ENCODE results near the gene GRIK4.

Gene GRIK4

DNA sequence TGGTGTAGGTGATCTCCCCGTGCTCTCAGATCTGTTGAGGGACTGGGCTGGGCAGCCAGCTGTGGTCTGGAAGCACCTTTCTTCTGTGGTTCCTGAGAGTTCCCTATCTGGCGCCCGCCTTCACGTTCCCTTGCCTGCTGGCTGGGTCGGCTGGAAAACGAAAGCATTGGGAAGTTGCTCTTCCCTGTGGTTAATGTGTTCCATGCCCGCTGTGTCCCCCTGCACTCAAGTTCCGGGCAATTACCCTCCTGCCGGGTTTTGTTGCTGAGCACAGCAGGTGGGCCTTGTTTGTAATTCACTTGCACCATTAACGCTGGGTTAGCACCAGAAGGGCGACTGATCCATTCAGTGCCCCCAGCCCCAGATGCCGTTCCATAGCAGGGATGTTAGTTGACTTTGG is 134.1 kb downstream of the GRIK4 start:
- no peak for DNase-seq

DNA sequence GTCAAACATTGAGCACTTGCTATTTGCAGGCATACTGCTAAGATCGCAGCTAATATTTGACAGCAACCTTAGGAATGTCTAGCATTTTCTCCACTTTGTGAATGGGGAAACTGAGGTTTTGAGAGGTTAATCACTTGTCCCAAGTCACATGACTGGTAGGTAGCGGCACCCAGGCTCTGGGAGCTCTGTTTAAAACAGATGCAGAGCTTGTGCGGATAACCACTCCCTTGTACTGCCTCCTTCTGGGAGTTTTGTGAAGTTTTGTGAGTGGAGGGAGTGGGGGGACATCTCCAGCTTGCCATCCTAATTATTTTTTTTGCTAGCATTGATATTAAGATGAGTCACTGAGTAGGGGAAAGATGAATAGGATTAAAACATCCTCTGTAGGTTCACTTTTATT is 134.7 kb downstream of the GRIK4 start:
- DNase-seq, result no peak

DNA sequence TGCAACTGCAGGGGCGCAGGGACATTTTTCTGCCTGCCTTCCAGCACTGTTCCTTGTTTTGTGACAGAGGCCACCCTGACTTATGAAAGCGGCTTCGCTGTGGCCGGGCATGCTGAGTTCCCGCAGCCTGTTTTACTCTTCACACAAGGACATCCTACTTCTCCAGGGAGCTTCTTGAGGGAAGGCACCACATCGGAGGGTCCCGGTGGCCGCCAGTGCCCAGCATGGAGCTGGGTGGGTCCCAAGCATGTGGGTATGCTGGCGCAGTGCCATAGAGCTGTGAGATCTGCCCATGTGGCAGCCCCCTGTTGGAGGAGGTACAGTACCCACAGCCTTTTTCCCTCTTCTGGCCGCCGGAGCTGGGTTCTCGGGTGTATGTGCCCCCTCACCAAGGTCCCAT is 136.1 kb downstream of the GRIK4 start:
- DNase-seq, result no peak

DNA sequence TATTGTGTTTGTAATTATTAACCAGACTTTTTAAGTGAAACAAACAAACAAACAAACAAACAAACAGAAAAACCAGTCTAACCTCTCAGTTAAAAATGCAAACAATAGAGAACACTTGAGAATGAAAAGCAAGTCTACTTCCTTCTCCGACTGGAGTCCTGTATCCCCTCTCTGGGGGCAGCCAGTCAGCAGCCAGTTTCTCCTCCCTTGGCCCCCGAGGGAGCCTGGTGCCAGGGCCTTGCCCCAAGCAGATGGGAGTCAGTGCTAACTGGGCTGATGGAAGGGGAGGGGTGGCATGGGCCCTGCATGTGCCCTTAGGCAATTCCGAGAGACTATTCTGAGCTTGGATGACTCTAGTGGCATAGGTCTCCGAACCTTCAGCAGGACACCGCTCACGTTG is 137.2 kb downstream of the GRIK4 start:
- no peak for DNase-seq

DNA sequence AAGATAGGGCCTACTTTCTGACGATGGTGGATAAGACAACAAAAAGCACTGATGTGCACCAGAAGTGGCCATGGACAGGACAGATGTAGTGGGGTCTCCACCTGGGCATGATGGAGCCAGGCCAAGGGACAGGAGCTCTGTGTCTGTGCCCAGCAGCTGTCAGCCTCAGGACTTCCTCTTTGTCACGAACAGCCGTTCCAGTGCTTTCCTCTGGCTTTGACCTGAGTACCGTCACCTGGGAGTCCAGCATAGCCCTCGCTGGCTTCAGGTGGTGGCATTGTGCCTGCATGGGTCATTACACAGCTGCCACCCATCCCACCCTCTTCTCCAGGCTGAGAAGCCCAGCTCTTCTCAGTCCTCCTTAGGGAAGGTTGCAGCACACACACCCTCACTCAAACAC is 137.8 kb downstream of the GRIK4 start:
- DNase-seq, result no peak

DNA sequence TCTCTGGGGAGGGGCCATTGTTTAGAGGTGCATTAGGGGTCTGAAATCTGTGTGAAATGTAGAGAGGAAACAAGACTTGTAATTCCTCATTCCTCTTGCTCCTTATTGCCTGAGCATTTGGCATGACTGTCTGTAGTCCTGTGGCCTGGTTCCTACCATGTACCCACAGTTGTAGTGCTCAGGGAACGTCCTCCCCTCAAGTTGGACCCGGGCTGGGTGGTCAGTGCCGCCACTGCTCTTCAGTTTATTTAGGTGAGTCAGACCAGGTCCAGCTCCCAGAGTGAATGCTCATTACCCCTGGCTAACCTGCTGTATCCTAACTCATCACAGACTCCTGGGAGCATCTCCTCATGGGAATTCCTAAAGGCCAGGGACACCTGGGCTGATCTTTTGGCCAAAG is 139.8 kb downstream of the GRIK4 start:
- no peak for DNase-seq

DNA sequence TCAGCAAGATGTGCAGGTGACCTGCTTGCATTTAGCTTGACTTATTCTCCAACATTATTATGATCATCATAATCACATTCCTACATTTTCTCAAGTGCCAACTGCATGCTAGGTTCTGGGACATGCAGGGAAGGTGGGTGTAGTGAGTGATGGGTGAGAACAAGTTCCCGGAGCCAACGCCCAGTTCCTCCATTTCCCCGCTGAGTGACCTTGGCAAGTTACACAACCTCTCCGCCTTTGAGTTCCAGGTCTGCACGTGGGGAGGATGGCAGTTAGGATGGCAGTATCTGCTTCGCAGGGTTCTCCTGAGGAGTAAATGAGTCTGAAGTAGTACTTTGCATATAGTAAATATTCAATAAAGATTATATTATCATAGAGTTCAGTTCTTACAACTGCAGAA is 140.3 kb downstream of the GRIK4 start:
- no peak for DNase-seq

DNA sequence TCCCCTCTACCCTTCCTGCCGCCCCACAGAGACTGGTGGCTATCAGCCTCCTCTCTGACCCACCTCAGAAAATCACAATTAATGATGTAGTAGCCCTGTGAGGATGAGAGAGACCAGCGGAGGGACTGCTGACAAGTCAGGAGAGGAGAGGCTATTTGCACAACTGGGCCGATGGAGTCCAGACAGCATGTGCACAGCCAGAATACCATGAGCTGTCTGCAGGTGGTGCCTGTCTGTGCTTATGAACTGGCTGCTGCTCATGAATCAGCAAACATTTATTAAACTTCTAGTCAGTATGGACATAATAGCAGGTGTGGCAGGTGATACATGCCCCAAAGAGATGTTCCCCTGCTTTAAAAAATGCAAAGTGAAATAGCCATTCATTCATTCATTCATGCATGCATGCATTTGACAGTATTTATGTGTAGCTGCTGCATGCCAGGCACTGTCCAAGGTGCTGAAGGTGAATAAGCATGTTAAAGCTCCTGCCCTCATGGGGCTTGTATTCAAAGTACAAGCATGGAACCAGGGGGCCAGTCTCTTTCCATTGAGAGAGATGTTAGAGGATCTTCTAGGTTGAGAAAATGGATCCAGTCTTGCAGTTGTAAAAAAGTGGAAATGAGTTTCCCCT is 141.3 kb downstream of the GRIK4 start:
- peak; percentile 7 for DNase-seq

DNA sequence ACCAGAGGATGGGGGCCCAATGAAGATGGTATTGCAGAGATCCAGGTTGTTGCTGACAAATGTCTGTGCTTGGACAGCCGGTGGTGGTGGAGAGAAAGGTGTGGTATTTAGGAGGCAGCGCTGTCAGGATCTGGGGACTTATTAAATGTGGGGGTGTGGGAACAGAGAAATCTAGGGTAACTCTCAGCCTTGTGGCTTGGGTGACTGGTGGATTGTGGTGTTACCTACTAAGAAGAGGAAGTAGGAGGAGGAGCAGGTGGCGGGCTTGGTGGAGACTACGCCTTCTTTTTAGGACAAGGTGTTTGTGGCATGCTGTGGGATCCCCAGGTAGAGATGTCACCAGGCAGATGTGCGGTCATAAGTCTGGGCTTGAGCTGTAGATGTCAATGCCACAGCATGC is 144.0 kb downstream of the GRIK4 start:
- DNase-seq, result no peak

DNA sequence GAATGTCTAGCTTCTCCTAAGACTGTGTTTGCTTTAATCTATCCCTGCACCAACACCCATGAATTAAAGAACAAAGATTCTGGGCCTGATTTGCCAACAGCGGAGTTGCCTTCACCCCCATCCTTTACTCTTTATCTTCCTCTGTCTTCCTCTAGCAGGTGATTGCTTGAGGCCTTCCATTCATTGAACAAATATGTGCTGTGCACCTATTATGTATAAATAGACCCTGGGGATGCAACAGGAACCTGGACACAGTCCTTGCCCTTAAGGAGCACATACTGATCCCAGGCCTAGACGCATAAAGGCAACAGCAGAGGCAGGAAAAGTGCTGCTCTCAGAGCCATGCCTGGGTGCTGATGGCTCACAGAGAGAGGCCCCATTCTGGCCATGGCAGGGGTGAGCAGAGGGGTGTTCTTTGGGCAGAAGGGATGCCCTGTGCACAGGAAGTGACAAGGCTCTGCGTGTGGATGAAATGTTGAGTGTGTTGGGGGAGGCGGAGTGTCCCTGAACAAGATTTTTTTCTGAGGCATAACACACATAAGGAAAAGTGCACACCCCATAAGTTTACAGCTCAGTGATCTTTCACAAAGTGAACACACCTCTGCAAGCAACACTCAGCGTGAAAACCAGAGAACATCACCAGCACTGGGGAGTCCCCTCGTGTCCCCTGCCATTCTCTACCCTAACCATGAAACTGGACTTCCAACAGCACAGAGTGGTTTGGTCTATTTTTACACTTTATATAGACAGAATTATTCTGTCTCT is 145.9 kb downstream of the GRIK4 start:
- DNase-seq, result no peak

DNA sequence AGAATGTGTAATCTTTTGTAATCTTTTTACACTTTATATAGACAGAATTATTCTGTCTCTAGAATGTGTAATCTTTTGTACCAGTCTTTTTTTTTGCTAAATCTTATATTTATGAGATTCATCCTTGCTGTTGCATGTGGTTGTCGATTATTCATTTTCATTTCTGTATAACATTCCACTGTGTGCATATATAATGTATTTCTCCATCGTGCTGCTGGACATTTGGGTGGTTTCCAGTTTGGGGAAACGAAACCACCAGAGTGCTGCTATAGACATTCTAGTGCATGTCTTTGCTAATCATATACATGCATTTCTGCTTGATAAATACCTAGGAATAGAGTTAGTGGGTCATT is 146.5 kb downstream of the GRIK4 start:
- DNase-seq, result no peak

DNA sequence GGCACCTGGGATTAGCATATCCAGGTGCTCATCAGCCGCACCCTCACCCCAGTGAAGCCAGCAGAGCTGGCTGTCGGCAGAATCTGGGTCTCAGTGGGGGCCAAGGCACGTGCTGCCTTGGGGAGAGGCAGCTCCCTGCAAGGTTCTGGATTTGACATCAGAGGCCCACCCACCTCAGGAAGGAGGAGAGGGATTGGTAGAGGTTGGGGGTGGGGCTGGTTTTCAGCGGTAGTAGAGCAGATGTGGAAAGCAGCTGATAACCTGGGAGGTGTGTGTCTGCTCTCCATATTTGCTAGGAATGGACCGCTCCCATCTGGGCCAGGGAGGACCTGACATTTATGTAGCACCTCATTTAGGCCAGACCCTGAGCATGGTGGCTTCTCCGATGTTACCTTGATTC is 147.5 kb downstream of the GRIK4 start:
- no peak for DNase-seq

DNA sequence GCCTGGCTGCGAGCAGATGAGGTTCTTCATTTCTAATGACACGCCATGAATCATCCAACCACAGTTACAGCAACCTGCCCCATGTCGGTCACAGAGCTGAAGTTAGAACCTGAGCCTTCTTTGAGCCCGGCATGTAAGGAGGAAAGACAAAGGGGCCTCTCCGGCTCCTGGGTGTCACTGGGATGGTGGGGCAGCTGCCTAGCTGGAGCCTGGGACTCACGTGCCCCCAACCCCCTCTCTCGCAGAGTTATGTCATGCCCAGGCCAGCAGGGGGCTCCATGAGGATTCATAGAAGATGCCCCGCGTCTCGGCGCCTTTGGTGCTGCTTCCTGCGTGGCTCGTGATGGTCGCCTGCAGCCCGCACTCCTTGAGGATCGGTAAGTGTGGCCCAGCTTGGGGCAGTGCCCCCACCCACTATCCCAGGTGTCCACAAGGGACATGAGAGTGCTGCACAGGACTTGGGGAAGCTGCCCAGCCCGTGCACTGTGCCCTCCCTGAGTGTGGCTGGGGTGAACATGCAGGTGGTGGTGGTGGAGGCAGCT is 148.5 kb downstream of the GRIK4 start:
- DNase-seq, result peak; percentile 8

DNA sequence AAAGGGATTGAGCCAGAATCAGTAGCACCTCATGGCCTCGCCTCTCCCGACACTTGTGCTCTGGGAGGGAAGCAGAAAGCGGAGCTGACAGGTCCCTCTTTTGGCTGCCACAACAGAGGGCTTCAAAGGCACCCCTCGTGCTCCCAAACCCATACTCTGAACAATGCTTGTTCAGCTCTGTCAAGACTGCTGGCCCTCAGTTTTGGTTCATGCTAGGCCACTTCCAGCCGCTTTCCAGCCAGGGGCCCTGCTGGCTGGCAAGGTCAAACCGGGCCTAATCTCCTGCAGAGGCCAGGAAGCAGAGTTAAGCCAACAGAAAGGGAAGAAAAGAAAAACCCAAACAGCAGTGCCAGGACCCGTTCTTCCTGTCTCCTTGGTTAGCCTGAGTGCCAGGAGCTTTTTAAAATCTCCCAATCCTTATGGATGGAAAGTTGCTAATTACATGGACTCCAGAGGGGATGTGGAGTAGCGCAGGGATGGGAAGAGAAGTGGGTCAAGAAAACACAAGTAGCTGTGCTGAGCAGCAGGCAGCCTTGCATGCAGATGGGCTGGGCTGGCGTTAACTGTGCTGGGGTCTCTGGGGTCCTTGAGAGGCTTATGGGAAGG is 150.6 kb downstream of the GRIK4 start:
- DNase-seq, result no peak

DNA sequence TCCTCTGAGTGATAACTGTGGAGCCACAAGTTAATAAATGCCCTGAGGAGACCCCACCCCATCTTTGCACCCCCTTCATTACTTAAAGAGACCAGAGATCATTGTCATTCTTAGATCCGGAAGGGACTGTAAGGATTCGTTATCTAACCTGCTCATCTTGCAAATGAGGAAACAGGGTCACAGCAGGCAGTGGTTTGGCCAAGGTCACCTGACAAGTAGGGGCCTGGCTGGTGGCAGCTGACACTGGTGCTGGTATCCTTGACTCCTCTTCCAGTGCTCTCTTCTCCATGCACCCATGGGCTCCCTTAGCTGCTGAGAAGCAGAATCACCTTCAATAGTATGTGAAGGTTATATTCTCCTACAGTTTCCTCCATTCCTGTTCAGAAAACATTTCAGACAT is 151.6 kb downstream of the GRIK4 start:
- no peak for DNase-seq

DNA sequence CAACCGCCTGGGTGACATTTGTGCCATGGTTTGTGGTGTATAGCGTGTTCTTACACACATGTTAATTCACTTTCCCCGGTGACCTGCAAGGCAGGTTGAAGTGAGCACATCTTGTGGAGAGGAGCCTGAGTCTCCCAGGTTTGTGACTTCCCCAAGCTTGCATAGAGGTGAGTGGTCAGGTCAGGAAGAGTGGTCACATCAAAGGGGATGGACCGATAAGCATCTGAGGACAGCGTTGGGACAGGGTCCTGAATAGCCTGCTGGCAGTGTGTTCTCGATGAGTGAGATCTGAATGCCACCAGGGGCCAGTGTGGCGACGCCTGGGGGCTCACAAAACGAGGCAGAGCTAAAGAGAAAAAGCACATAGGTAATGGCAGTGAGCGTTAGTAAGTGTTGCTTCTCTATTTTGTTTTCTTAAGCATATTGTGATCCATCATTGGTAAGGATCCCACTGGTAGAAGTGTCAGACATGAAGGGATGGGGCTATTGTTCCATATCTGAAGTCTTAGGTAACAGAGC is 154.6 kb downstream of the GRIK4 start:
- no peak for DNase-seq

DNA sequence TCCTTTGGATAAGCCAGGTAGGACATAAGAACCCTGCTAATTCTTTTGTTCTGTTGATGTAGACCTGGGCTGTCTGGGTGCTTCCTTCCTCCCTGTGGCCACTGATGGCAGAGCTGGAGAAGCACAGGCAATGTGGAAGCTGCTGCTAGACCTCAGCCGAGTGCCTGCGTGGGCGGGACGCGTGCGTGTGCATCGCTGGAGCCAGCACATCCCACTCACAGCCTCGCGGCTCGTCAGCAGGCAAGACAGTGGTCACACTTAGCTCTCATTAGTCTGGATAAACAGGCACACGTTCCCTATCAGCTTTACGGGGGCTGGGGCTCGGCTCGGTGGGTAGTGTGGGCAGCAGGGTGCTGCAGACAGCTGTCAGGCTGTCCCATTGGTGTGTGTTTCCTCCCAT is 155.7 kb downstream of the GRIK4 start:
- DNase-seq, result peak; percentile 5

DNA sequence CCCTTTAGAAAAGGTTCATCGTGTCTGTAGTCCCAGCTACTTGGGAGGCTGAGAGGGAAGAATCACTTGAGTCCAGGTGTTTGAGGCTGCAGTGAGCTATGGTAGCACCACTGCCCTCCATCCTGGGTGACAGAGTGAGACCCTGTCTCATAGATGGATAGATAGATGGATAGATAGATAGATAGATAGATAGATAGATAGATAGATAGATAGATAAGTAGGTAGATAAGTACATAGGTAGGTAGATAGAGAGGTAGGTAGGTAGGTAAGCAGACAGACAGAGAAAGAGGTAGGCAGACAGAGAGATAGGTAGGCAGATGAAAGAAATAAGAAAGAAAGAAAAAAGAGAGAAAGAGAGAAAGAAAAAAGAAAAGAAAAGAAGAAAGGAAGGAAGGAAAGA is 156.4 kb downstream of the GRIK4 start:
- DNase-seq, result no peak

DNA sequence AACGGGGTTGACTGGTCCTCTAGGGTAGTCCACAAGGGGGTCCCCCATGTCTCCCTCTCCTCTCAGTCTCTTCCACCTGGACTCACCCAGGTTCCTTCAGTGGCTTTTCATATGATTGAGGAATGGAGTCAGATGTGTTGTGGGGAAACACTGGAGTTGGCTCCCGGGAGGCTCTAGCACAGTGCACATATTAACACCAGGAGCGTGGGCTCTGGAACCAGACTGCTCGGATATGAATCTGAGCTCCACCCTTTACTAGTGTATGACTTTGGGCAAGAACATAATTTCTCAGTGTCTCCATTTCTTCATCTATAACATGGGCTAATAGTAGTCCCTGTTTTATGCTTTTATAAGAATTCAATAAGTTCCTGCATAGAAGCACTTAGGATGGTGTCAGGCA is 157.0 kb downstream of the GRIK4 start:
- no peak for DNase-seq

DNA sequence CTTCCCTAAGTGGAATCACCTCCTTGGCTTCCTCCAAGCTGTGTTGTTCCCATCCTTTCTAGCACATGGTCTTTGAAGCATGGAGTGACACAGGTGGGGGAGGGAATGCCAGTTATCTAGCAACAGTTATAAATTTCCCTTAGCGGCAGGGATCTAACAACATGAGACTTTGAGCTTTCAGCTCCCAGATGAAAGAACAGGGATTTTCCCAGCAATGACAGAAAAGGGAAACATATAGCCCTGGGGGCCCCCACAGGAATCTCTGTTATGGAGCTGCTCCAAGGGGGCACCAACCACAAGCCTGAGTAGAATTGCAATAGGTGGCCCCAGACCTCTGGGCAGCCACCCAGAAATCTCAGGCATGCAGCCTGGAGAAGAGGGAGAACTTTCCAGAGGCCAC is 163.0 kb downstream of the GRIK4 start:
- peak; percentile 71 for DNase-seq

DNA sequence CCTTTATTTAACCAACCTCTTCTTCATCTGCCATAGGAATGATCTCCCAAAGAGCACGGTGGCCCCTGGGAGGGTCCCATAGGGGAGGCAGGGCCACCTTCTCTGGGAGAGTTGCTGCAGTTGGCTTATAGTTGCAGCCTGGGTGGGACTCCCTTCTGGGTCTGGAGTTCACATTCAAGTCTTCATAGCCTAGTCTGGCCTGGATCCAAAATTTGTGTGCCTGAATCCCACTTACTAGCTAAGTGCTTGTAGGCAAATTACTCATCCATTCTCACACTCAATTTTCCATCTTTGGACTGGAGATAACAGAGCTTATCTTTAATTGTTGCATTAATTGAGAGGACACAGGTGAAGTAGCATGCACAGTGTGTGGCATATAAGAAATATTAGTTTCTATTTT is 163.6 kb downstream of the GRIK4 start:
- DNase-seq, result no peak

DNA sequence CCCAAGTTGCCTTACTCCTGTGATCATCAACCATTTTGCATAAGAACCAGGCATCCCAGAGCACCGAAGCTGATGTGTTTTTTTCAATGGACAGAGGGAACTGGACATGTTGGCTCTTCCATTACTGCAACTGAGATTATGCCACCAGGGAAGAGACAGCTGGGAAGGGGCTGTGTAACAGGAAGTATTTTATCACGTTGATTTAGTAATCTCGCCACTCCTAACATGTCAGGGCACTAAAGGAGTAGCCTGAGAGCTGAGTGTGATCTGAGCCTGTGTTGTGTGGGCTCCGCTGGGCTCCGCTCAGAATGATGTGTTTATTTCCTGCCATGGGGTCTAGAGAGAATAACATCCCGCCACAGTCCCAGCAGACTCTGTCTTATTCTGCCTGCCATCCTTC is 165.4 kb downstream of the GRIK4 start:
- no peak for DNase-seq

DNA sequence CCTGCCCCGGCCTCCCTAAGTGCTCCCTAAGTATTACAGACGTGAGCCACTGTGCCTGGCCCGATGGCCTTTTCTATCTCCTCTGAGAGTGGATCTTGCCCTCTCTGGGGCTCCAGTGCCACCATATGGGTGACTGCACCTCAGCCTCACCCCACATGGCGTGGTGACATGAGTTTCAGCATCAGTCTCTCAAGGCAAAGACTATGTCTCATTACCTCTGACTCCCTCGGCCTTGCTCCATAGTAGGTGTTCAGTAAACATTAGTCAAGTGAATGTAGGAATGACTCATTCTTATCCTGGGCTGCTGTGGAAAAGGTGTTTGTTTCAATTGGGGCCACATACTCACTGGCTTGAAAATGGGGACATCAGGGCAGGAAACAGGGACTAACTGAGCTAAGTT is 168.8 kb downstream of the GRIK4 start:
- DNase-seq, result no peak
